ENCODE results near the gene PRSS36.

The PRSS36 gene

GRCh38 chr16:31187808-31188189 is 37.9 kb upstream of the PRSS36 start:
- H3K4me2 ChIP-seq (ENCODE audit: insufficient read depth, low read length), result no peak overlapping the region
- no peak overlapping the region for H3K4me3 ChIP-seq (ENCODE audit: low read depth in 1 of 2, low read length in 2 of 2)
- peaks cover 93% of the 10 kb centered on the region for H3K79me2 ChIP-seq (ENCODE audit: insufficient read depth, low read length)
- H3K36me3 ChIP-seq (ENCODE audit: insufficient read depth, low read length), result peaks cover 100% of the 10 kb centered on the region
- no peak for DNase-seq
- H3K27me3 ChIP-seq (ENCODE audit: insufficient read depth, low read length, poor library complexity), result no peaks in the 10 kb centered on the region
- peaks cover 99% of the 10 kb centered on the region for H4K20me1 ChIP-seq (ENCODE audit: insufficient read depth, low read length)
- H3K9ac ChIP-seq (ENCODE audit: low read depth, low read length), result no peak overlapping the region
- TF ChIP-seq EZH2 (IDR thresholded peaks at IDR 0.05; ENCODE audit: borderline replicate concordance, low read depth, low read length, severe bottlenecking) (no peak), CTCF (IDR thresholded peaks at IDR 0.05; ENCODE audit: borderline replicate concordance, extremely low read depth, low read length, poor library complexity, severe bottlenecking) (no peak)
- no peak; the same call in 2 of the 3 replicates for ATAC-seq (ENCODE audit: insufficient read depth, low read depth)
- H3K4me1 ChIP-seq (ENCODE audit: insufficient read depth, low read length), result peaks cover 26% of the 10 kb centered on the region
- no peaks in the 10 kb centered on the region for H3K9me3 ChIP-seq (ENCODE audit: insufficient read depth, low read length, severe bottlenecking)
- H3K27ac ChIP-seq (ENCODE audit: low read length), result no peak overlapping the region
- no peak overlapping the region for H2AFZ ChIP-seq (ENCODE audit: low read depth, low read length)

- ATAC-seq (ENCODE audit: insufficient read depth, low read depth) (no peak), DNase-seq (no peak)
- peaks cover 32% of the 10 kb centered on the region for H3K4me1 ChIP-seq (ENCODE audit: insufficient read depth, low read length)
- peaks cover 99% of the 10 kb centered on the region for H4K20me1 ChIP-seq (ENCODE audit: insufficient read depth, low read length)
- H3K36me3 ChIP-seq (ENCODE audit: insufficient read depth, low read length), result peaks cover 100% of the 10 kb centered on the region
- H3K27me3 ChIP-seq (ENCODE audit: insufficient read depth, low read length, poor library complexity), result no peaks in the 10 kb centered on the region
- no peak overlapping the region for H3K27ac ChIP-seq (ENCODE audit: low read length)
- no peak for TF ChIP-seq EZH2 (IDR thresholded peaks at IDR 0.05; ENCODE audit: borderline replicate concordance, low read depth, low read length, severe bottlenecking)
- no peak for TF ChIP-seq CTCF (IDR thresholded peaks at IDR 0.05; ENCODE audit: borderline replicate concordance, extremely low read depth, low read length, poor library complexity, severe bottlenecking)
- H3K9ac ChIP-seq (ENCODE audit: low read depth, low read length), result no peak overlapping the region
- no peaks in the 10 kb centered on the region for H3K9me3 ChIP-seq (ENCODE audit: insufficient read depth, low read length, severe bottlenecking)
- H3K79me2 ChIP-seq (ENCODE audit: insufficient read depth, low read length), result peaks cover 94% of the 10 kb centered on the region
- H3K4me3 ChIP-seq (ENCODE audit: low read depth in 1 of 2, low read length in 2 of 2), result no peak overlapping the region; a peak in 1 of 4 replicates
- 0 out of 2 replicates have a peak overlapping the region, but pooled peaks have one; percentile 37 for H3K4me2 ChIP-seq (ENCODE audit: insufficient read depth, low read length)
- H2AFZ ChIP-seq (ENCODE audit: low read depth, low read length), result no peak overlapping the region
Measured at GRCh38 chr16:31186930-31187807, 37.3 kb upstream of the PRSS36 start.

DNA sequence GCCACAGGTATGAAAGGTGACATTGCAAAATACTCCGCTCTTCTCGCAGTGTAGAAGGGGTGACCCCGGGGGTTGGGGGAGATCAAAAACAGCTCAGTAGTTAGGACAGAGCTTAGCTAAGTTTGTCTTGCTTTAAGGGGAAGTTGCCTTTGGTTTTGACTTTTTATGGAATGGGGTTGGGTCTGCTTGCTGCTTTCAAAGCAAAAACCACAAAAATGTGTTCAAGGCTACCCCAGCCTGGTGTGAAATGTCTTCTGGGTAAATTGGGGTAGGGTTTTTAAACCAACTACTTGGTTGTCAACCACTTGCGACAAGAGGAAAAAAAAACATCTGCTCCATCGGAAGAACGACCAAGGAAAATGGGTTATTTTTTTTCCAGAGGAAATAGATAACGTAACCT is 36.3 kb upstream of the PRSS36 start:
- ATAC-seq (ENCODE audit: insufficient read depth, low read depth), result no peak
- DNase-seq, result no peak
- TF ChIP-seq CTCF (IDR thresholded peaks at IDR 0.05; ENCODE audit: borderline replicate concordance, extremely low read depth, low read length, poor library complexity, severe bottlenecking) (no peak), EZH2 (IDR thresholded peaks at IDR 0.05; ENCODE audit: borderline replicate concordance, low read depth, low read length, severe bottlenecking) (no peak)
- Histone ChIP-seq H2AFZ (ENCODE audit: low read depth, low read length) (no peak overlapping the region), H3K9me3 (ENCODE audit: insufficient read depth, low read length, severe bottlenecking) (no peaks in the 10 kb centered on the region), H3K4me1 (ENCODE audit: insufficient read depth, low read length) (peaks cover 42% of the 10 kb centered on the region), H3K9ac (ENCODE audit: low read depth, low read length) (no peak overlapping the region), H3K36me3 (ENCODE audit: insufficient read depth, low read length) (peaks cover 100% of the 10 kb centered on the region), H3K4me3 (ENCODE audit: low read depth in 1 of 2, low read length in 2 of 2) (no peak overlapping the region), H3K27me3 (ENCODE audit: insufficient read depth, low read length, poor library complexity) (no peaks in the 10 kb centered on the region), H3K79me2 (ENCODE audit: insufficient read depth, low read length) (peaks cover 97% of the 10 kb centered on the region), H3K27ac (ENCODE audit: low read length) (no peak overlapping the region), H4K20me1 (ENCODE audit: insufficient read depth, low read length) (peaks cover 100% of the 10 kb centered on the region), H3K4me2 (ENCODE audit: insufficient read depth, low read length) (peak overlapping the region; percentile 37; the same call in 1 of the 2 replicates)

All from DND-41 (cell line).